GM08714 (cell line): Measurements from ENCODE around the gene CALCB.
A peak's percentile ranks its signal among the peaks of the same experiment; 100 is the strongest.
"Not testable (repeated sequence)": the region's sequence is repeated elsewhere in the genome, so short reads cannot be mapped to it uniquely, and the experiment has no call there.

ENCODE experiments used
- H3K4me3 ChIP-seq: fragments of 200-500 bp; sonication (Bioruptor generic); 2 replicates; pipeline ENCODE4 v1.5.1; 2014; ENCODE audit warnings: mild to moderate bottlenecking, low read length, inconsistent platforms
- ZNF274 ChIP-seq: IDR thresholded peaks from 2 replicates; pipeline ENCODE4 v1.6.1; 2012; ENCODE audit warnings: mild to moderate bottlenecking, low read depth, low read length

CALCB gene

GRCh38 chr11:15073361-15074205 is at the start of gene CALCB:
Gene CALCB, plus strand, starts transcription at chr11:15073593. Its CDS starts 1,126 bp downstream, at chr11:15074719.
- H3K4me3 ChIP-seq: peak within 1 kb of the TSS; percentile 17; the same call in 1 of the 2 replicates

DNA sequence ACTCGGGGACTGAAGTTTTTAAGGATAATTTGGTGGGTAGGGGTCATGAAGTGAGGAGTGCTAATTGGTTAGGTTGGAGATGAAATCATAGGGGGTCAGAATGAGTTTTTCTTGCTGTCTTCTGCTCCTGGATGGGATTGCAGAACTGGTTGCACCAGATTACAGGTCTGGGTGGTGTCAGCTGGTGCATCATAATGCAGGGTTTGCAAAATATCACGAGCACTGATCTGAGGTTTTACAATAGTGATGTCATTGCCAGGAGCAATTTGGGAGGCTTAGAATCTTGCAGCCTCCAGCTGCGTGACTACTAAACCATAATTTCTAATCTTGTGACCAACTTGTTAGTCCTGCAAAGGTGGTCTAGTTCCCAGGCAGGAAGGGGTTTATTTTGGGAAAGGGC is 46.4 kb upstream of the CALCB start:
- no peak for TF ChIP-seq ZNF274
- no peak overlapping the region for H3K4me3 ChIP-seq

More at GRCh38 chr11:15073361-15074205, at the start of gene CALCB:
- TF ChIP-seq ZNF274: no peak

DNA sequence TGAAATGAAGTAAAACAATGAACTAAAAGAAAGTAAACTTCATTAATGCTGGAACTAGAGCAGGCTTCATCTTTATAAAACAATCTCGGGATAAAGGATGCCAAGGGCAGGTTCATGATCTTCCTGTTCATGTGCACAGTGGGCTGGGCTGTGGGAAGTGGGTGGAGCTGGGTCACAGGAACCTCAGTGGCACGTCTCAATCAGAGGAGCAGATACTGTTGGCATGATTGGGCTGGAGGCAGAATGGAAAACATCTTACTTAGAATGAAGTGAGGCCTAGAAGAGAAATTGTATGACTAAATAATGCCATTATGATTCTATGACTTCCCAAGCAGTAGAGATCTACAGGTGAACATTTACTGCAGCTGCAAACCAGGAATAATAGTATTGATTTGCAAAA is 45.4 kb upstream of the CALCB start:
- no peak for TF ChIP-seq ZNF274
- H3K4me3 ChIP-seq: no peak overlapping the region

DNA sequence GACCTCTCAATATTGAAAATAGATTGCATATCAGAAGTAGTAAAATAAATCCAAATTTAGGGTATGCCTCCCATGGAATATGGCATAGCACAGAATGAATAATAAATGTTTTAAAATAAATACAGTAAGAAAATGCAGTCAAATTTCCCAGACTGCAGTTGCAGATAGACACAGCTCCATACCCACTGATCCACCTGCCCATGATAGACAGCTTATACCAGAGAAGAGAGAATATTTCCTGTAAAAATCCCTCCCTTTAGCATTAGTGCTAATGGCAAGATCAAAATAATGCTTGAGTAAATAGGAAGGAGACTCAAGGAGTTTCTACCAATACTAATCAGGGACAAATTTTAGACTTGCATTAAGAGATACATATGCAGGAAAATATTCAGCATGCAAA is 45.0 kb upstream of the CALCB start:
- TF ChIP-seq ZNF274: no peak

DNA sequence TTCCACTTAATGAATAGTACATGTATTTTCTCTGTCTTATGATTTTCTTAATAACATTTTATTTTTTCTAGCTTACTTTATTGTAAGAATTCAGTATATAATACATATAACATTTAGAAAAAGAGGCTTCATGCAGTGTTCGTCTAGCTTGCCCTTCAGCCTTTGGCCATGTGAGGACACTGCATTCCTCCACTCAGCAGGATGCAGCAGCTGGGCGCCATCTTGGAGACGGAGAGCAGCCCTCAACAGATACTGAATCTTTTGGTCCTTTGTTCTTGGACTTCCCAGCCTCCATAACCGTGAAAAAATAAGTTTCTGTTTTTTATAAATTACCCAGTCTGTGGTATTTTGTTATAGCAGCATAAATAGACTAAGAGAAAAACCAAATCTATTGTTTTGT is 41.4 kb upstream of the CALCB start:
- not testable (repeated sequence) for H3K4me3 ChIP-seq

More for the DNA sequence above, 45.0 kb upstream of the CALCB start:
- no peak overlapping the region for H3K4me3 ChIP-seq

DNA sequence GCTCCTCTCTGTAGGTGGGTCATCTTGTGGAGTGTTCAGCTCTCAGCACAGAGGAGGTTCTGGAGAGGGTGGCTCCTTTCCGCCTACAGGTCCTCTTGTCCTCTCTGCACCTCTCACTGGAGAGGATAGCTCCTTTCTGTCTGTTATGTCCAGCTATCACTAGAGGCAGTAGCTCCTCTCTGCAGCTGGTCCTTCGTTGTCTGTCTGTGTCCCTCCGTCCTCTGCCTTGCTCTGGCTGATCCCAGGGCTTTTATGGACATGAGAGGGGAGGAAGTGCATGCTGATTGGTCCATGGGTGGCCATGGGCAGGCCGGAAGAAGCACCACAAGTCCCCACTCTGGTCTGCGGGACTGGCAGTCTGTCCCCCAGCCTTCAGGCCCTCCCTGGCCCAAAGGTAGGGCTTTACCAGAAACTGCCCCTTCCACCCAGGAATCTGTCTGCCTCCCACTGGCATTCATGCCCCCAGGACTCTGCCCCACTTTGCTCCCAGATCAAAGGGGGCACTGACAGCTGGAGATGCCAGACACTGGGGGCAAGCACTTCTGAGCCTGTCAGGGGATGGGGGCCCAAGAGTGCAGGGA is 38.6 kb upstream of the CALCB start:
- no peak for TF ChIP-seq ZNF274
- no peak overlapping the region for H3K4me3 ChIP-seq

- H3K4me3 ChIP-seq: no peak overlapping the region
- no peak for TF ChIP-seq ZNF274
Measured at GRCh38 chr11:15035283-15035682, 38.1 kb upstream of the CALCB start.

DNA sequence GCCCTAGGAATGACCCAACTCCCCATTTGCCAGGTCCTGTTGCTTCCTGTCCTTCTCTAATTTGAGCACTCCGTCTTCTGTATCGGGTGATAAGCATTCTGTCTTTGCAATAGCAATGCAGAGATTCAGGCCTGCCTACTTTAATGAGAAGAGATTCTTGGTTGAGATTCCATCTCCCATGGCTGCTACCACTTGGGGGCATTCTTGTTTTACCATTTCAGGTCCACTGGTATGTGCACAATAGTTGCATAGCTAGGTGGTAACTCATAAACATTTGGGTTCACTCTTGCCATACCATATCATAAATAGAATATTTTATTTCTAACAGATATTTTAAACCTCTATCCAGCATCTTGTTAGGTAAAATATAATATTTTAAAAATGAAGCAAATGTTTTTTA is 34.4 kb upstream of the CALCB start:
- no peak for TF ChIP-seq ZNF274
- no peak overlapping the region for H3K4me3 ChIP-seq

- no peak for TF ChIP-seq ZNF274
- H3K4me3 ChIP-seq: no peak overlapping the region
Measured at GRCh38 chr11:15045209-15045608, 28.2 kb upstream of the CALCB start.

DNA sequence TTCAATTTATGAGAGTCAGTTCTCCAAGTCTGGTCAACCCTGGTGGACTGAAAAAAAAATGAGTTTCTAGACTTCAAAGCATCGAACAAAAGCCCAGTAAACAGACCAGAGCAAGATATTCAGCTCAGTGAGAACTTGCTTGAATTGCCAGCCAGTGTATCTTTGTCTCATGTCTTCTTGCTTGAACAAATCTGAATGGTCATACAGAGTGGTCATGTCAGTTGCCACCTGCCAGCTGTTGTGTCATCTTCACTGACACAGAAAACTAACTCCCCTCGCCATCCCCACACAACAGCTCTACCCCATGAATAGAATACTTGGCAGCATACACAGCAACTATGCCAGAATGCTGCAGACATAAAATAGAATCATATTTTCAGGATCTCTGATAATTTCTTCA is 27.5 kb upstream of the CALCB start:
- TF ChIP-seq ZNF274: no peak
- H3K4me3 ChIP-seq: no peak overlapping the region

DNA sequence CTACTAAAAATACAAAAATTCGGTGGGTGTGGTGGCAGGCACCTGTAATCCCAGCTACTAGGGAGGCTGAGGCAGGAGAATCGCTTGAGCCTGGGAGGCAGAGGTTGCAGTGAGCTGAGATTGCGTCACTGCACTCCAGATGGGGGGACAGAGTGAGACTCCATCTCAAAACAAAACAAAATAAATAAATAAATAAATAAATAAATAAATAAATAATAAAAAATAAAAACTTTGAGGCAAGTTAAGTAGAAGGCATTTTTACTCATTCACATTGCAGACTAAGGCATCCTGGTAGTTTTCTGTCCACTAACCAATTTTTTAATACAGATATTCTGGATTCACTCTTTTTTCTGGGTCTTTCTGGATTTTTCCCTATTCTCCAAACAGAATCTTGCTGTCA is 26.7 kb upstream of the CALCB start:
- H3K4me3 ChIP-seq: not testable (repeated sequence)

DNA sequence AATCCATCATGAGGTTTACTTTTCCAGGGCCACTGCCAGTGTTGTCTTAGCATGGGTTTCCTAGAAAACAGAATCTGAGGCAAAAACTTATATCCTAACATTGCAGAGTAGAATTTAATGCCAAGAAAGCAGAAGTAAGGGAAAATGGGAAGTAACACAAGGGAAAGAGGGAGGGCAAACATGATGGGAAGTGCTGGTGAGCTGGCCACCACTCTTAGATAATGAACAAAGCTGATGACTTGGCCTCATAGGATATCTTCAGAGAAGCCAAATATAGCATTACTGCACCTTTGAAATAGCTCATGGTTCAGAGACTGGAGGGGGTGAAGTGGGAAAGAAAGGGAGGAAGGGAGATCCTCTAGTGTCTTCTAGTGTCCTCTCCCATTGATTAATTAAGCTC is 24.8 kb upstream of the CALCB start:
- TF ChIP-seq ZNF274: no peak
- no peak overlapping the region for H3K4me3 ChIP-seq

GRCh38 chr11:15053191-15053685 is 20.2 kb upstream of the CALCB start:
- no peak overlapping the region for H3K4me3 ChIP-seq
- no peak for TF ChIP-seq ZNF274

DNA sequence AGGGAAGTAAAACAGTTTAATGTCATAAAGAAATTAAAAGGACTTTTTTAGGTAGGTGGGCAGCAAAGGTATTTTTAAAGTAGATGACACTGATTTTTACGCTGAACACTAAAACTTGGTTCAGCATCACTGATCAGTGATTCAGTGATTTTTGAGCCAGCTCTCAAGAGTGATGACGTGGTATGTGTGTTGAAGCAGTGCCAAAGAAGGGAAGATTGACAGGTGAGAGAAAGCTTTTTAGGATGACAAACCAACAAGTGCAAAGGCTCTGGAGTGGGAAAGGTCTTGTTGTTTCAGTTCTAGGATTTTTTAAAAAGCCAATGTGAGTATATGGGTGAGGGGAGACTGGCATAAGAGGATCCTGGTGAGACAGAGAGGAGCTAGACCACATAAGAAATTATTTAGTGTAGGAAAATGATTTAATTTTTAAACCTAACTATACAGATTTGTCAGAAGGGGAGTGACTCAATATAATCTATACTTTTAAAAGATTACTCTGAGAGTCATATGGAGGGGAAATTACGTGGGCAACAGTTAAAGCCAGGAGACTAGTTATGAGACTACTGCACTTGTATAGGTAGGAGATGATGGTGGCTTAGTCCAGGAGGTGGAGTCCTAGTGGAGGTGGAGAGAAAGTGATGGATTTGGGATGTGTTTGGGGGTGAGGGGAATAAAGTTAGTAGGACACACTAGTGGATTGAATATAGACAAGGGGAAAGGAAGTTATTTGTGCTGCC is 17.6 kb upstream of the CALCB start:
- H3K4me3 ChIP-seq: no peak overlapping the region
- no peak for TF ChIP-seq ZNF274

DNA sequence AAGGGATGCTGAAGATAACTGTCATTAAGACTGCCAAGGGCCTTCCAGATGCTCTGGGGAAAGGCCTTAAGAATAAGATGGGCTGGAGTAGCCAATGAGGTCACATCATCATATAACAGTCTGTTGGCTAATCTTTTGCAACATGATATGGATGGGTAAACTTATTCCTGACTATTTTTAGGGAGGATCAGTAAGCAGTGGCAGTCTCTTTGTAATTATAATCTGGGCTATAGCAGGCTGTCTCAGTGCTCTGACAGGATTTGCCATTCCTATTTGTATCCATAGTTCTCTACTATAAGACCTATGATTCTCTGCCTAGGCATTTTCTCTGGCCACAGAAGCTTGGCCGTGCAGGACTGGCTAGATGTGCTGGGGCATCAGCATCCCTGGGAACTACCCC is 16.1 kb upstream of the CALCB start:
- no peak overlapping the region for H3K4me3 ChIP-seq
- no peak for TF ChIP-seq ZNF274
